Mesodermal cell (in vitro differentiated cells): ENCODE results near the gene ETHE1.
"Not testable (repeated sequence)": the region's sequence is repeated elsewhere in the genome, so short reads cannot be mapped to it uniquely, and the experiment has no call there.

Experiments used
- H3K27ac ChIP-seq: 2 replicates; pipeline ENCODE4 v1.7.0; 2013; ENCODE audit warnings: mild to moderate bottlenecking, low read depth, low read length, moderate library complexity; ENCODE audit not compliant: severe bottlenecking
- H3K36me3 ChIP-seq: 2 replicates; pipeline ENCODE4 v1.7.1; 2013; ENCODE audit warnings: mild to moderate bottlenecking, low read length, moderate library complexity; ENCODE audit not compliant: control insufficient read depth, insufficient read depth
- H3K4me1 ChIP-seq: one replicate; pipeline ENCODE4 v1.7.1; 2013; ENCODE audit warnings: mild to moderate bottlenecking, low read length; ENCODE audit not compliant: insufficient read depth, control insufficient read depth, poor library complexity, severe bottlenecking
- H3K4me3 ChIP-seq: 2 replicates; pipeline ENCODE4 v1.7.0; 2013; ENCODE audit warnings: low read length, control low read depth, mild to moderate bottlenecking; ENCODE audit not compliant: insufficient read depth, poor library complexity, severe bottlenecking; ENCODE audit errors: extremely low read depth
- H3K9me3 ChIP-seq: 2 replicates; pipeline ENCODE4 v1.7.1; 2013; ENCODE audit warnings: mild to moderate bottlenecking, low read length, moderate library complexity; ENCODE audit not compliant: control insufficient read depth
- WGBS, 2 experiments: methylation state at CpG; one replicate each; pipeline ENCODE4 v1.1.5; 2013; ENCODE audit warnings: missing lambda C conversion rate in 2 of 2; ENCODE audit not compliant: insufficient coverage in 2 of 2; 5-methylcytosine and 5-hydroxymethylcytosine counted together

ETHE1 gene

DNA sequence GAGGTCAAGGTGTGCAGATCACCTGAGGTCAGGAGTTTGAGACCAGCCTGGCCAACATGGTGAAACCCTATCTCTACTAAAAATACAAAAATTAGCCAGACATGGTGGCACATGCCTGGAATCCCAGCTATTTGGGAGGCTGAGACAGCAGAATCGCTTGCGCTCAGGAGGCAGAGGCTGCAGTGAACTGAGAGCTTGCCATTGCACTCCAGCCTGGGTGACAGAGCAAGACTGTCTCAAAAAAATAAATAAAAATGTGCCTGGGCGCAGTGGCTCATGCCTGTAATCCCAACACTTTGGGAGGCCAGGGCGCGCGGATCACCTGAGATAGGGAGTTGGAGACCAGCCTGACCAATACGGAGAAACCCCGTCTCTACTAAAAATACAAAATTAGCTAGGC is 3.3 kb downstream of the ETHE1 start:
- not testable (repeated sequence) for H3K9me3 ChIP-seq, H3K4me3 ChIP-seq, H3K27ac ChIP-seq
- Histone ChIP-seq H3K4me1 (peaks cover 13% of the 10 kb centered on the region), H3K36me3 (peaks cover 11% of the 10 kb centered on the region)
- 88 to 97% methylated on average over 6 to 8 of the region's 8 CpGs for WGBS, 2 experiments

DNA sequence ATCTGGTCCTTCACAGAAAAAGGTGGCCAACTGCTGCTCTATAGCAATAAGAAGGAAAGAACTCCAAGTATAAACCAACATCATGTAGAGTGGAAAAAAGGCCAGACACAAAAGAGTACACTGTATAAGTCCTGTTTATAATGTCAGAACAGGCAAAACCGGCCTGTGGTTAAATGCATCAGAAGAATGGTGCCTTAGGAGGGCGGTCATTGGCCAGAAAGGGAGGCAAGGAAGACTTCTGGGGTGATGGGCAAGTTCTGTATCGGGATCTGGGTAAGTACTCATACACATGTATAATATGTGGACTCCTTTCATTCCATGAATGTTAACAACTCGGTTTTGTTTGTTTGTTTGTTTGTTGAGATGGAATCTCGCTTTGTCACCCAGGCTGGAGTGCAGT is 4.1 kb downstream of the ETHE1 start:
- Histone ChIP-seq H3K4me3 (no peak overlapping the region), H3K9me3 (no peaks in the 10 kb centered on the region), H3K36me3 (peaks cover 11% of the 10 kb centered on the region), H3K27ac (no peak overlapping the region), H3K4me1 (peaks cover 14% of the 10 kb centered on the region)
- WGBS, 2 experiments = 100% methylated on average over 1 to 2 of the region's 5 CpGs

DNA sequence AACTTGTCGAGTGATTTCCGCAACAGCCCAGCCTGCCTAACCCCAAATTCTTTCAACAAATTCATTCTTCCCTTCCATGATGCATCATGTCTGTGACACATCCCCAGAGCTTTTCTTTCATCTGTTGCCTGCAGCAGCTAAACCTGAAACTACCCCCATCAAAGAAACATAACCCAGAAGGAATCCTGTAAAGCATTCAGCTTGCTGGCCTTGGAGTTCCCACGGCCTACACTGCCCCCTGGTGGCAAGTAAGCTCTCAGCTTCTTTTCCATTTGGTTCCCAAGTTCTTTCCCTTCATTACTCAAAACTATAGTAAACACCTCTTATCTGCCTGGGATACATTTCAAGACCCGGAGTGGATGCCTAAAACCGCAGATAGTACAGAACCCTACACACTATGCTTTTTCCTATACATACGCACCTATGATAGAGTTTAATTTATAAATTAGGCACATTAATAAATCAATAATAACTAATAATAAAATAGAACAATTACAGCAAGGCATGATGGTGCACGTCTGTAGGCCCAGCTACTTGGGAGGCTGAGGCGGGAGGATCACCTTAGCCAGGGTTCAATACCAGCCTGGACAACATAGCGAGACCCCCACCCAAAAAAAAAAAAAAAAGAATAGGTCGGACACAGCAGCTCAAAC is 7.4 kb downstream of the ETHE1 start:
- Histone ChIP-seq H3K27ac (no peak overlapping the region), H3K9me3 (no peaks in the 10 kb centered on the region), H3K4me1 (peaks cover 8% of the 10 kb centered on the region), H3K4me3 (no peak overlapping the region), H3K36me3 (peaks cover 34% of the 10 kb centered on the region)
- 61 to 63% methylated on average over 3 to 7 of the region's 10 CpGs for WGBS, 2 experiments

DNA sequence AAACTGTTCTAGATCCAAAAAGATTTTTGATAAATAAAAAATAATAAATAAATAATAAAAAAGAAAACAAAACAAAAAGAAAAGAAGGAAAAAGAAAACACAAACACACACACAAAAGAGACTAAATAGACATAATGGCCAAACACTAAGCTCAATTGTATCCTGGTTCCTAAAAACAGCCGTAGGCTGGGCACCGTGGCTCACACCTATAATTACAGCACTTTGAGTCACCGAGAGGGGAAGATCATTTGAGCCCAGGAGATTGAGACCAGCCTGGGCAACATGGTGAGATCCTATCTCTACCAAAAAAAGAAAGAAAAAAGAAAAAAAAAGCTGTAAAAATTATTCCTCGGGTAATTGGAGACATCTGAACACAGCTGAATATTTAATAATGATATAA is 8.9 kb downstream of the ETHE1 start:
- WGBS, 2 experiments = no CpG with 5 or more reads among the region's 4 CpGs
- H3K9me3 ChIP-seq = no peaks in the 10 kb centered on the region
- no peak overlapping the region for H3K27ac ChIP-seq
- peaks cover 33% of the 10 kb centered on the region for H3K36me3 ChIP-seq
- H3K4me3 ChIP-seq = no peak overlapping the region
- peaks cover 8% of the 10 kb centered on the region for H3K4me1 ChIP-seq

DNA sequence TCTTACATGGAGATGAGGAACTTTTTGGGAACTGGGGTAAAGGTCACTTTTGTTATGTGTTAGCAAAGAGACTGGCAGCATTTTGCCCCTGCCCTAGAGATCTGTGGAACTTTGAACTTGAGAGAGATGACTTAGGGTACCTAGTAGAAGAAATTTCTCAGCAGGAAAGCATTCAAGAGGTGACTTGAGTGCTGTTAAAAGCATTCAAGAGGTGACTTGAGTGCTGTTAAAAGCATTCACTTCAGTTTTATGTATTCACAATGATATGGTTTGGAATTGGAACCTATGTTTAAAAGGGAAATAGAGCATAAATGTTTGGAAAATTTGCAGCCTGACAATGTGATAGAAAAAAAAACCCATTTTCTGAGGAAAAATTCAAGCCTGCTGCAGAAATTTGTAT is 14.6 kb downstream of the ETHE1 start:
- not testable (repeated sequence) for H3K4me1 ChIP-seq, H3K9me3 ChIP-seq, H3K4me3 ChIP-seq, H3K27ac ChIP-seq
- H3K36me3 ChIP-seq = peaks cover 49% of the 10 kb centered on the region

DNA sequence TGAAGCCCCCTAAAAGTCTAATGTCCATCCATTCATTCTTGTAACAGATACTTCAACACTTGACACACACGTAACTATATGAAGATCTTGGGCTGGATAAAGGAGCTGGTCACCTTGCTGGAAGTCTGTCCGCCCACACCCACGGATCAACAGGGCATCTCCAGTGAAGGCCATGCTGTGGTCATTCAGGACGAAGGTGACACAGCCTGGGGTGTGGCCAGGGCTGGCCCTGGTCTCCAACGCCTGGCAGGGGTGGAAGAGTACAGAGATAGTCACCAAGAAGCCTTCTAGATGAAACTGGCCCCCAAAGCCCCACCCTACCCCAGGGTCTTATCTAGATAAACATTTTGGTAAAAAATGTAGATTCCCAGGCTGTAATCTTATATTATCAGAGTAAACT is 15.7 kb downstream of the ETHE1 start:
- WGBS, 2 experiments = 87 to 89% methylated on average over 3 of the region's 5 CpGs
- peaks cover 45% of the 10 kb centered on the region for H3K36me3 ChIP-seq
- no peaks in the 10 kb centered on the region for H3K4me1 ChIP-seq
- no peaks in the 10 kb centered on the region for H3K9me3 ChIP-seq
- no peak overlapping the region for H3K4me3 ChIP-seq
- no peak overlapping the region for H3K27ac ChIP-seq

DNA sequence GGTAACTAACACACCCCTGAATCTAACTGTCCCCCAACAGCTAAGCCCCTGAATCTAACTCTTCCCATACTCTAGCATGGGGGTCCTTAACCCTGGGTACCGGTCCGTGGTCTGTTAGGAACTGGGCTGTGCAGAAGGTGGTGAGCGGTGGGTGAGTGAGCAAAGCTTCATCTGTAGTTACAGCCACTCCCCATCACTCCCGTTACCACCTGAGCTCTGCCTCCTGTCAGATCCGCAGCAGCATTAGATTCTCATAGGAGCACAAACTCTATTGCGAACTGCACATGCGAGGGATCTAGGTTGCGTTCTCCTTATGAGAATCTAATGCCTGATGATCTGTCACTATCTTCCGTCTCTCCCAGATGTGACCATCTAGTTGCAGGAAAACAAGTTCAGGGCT is 16.3 kb downstream of the ETHE1 start:
- no peaks in the 10 kb centered on the region for H3K4me1 ChIP-seq
- H3K36me3 ChIP-seq = peaks cover 46% of the 10 kb centered on the region
- H3K27ac ChIP-seq = no peak overlapping the region
- WGBS, 2 experiments = 98 to 100% methylated on average over 5 to 7 of the region's 9 CpGs
- H3K9me3 ChIP-seq = no peaks in the 10 kb centered on the region
- H3K4me3 ChIP-seq = no peak overlapping the region

DNA sequence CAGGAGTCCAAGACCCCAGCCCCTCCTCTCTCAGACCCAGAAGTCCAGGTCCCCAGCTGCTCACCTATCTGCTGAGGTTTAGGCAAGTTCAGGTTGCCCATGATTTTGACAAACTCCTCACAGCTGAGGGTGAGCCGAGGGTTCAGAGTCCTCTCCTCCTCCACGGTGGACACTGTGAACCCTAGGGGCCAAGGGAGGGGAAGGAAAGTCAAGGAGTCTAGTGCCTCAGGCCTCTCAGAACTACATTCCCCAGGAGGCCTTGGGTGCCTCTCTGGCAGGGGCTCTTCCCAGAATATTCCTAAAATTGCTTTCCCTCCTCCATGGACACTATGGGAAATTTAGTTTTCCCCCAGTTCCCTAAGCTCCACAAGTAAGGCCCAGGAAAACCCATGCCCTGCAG is 19.1 kb downstream of the ETHE1 start:
- 94% methylated on average over 2 of the region's 2 CpGs; no CpG with 5 or more reads in 1 of the 2 experiments for WGBS, 2 experiments
- H3K4me3 ChIP-seq = no peak overlapping the region
- peaks cover 34% of the 10 kb centered on the region for H3K36me3 ChIP-seq
- H3K9me3 ChIP-seq = no peaks in the 10 kb centered on the region
- peaks cover 7% of the 10 kb centered on the region for H3K4me1 ChIP-seq
- H3K27ac ChIP-seq = no peak overlapping the region

DNA sequence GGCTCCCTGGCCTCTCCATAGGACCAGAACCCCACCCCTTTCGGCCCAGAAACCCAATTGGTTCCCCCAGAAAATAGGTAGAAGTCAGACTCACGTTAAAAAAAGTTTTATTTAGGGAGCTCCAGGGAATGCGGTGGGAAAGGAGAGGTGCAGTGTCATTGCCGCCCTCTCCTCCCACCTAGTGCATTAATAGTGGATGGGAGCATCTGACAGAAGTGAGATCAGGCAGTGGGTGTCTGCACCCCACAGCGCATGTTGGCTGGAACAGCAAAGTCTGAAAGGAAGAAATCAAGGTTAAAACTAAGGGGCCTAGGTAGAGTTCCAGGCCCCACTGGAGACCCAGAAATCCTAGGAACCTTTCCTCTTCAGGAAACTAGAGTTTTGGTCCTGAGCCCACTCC is 20.4 kb downstream of the ETHE1 start:
- WGBS, 2 experiments = 85 to 100% methylated on average over 1 to 4 of the region's 5 CpGs
- peaks cover 35% of the 10 kb centered on the region for H3K36me3 ChIP-seq
- H3K4me1 ChIP-seq = peaks cover 7% of the 10 kb centered on the region
- H3K9me3 ChIP-seq = no peaks in the 10 kb centered on the region
- H3K4me3 ChIP-seq = no peak overlapping the region
- H3K27ac ChIP-seq = no peak overlapping the region

DNA sequence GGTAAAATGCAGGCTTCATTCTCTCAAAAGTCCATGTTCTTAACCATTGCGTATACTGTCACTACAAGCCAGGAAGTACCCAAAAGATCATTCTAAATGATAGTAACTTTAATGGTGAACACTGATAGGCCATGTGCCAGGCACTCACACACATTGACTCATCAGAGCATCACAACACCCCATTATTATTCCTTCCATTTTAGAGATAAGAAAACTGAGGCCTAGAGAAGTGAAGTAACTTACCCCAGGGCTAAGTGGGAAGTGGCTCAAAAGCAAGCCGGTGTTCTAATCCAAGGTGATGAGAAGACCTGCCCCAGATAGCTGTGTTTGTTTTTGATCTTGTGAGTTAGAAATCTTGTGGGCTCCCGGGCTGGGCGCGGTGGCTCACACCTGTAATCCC is 21.1 kb downstream of the ETHE1 start:
- 93 to 100% methylated on average over 4 of the region's 5 CpGs for WGBS, 2 experiments
- H3K27ac ChIP-seq = no peak overlapping the region
- no peaks in the 10 kb centered on the region for H3K9me3 ChIP-seq
- no peak overlapping the region for H3K4me3 ChIP-seq
- peaks cover 37% of the 10 kb centered on the region for H3K36me3 ChIP-seq
- peaks cover 7% of the 10 kb centered on the region for H3K4me1 ChIP-seq

DNA sequence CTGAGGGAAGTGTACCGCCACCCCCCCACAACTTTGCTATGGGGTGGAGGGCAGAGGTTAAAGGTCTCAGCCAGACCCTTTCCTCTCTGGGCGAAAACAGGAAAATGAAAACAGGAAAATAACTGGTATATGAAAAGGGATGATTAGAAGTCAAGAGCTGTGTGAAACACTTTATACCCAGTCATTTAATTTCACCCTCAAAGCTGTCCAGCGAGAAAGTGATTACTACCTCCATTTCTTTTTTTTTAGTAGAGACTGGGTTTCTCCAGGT is 21.9 kb downstream of the ETHE1 start:
- H3K4me1 ChIP-seq = peaks cover 7% of the 10 kb centered on the region
- H3K36me3 ChIP-seq = peaks cover 30% of the 10 kb centered on the region
- H3K27ac ChIP-seq = no peak overlapping the region
- H3K4me3 ChIP-seq = no peak overlapping the region
- H3K9me3 ChIP-seq = no peaks in the 10 kb centered on the region
- WGBS, 2 experiments = 80 to 100% methylated on average over 1 of the region's 3 CpGs
